ENCODE measurements around the gene TMPRSS13. TPM values are rescaled to one million over a fixed set of nuclear protein-coding genes. Genes with fewer than 3 reads are reported as not detected.

Gene TMPRSS13
- total RNA-seq, 1 donor from 2014 or later: 7.8 TPM

DNA sequence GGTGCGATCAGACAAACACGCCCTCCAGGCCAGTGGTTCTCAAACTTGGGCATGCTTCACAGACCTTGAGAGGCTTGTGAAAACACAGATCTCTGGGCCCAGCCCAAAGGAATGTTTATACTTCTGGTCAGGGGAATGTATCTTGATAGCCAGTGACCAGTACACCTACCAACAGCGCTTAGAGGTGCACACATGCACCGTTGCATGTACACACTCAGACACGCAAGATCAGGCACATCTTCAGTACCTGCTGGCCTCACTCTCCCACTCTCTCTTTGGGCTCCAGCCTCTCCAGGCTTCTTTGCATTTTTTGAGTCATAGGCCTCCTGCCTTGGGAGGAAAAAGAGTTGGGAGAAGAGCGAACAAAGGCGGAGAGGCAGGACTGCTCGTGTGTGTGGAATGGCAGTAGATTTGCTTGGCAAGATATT lies 41.0 kb downstream of the TMPRSS13 start:
- DNase-seq: no peak

DNA sequence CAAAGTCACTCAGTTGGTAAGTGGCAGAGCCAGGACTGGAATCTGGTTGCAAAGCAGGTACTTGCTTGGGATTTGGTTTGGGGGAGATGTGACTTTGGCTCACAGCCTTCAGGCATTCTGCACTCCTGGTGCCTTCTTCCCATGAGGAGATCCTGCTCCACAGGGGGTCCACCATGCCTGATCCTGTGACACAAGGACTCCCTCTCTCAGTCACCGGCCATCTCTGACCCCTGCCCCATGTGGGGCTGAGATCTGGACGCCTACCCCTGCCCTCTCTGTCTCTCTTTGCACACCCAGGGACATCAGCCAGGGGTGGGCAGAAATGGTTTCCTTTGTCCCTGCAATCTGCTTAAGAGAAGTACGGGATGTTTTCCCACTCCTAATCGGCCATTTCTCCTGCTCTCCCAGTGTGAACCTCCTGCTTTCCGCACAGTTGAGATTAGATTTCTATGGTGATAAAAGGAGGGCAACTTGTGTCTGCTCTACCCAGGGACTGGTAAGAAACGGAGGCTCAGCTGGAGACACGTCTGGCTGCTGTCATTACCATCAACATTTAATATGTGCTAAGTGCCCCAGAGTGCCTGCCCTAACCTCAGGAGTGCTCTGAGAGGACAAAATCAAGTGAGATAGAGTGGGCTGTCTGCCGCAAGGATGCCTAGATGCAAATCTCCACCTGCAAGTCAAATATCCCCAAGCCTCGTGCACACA lies 41.6 kb downstream of the TMPRSS13 start:
- DNase-seq: no peak

DNA sequence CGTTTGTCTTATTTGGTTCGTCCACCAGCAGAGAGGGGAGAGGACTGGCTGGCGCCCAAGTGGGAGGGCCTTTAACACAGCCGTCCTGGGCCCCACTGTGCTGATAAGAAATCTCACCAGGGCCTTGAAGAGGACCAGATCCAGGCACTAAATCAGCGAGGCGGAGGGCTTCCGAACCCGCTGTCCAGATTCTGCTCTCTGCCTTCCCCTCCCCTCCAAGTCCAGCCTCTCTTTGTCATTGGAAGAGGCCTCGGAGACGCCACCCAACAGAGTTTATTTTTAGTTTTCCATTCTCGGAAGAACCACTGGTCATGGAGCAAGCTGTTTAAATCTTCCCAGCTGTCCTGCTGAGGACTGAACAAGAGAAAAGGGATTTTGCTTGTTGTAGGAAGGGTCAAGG lies 43.4 kb downstream of the TMPRSS13 start:
- peak; percentile 86 for DNase-seq

DNA sequence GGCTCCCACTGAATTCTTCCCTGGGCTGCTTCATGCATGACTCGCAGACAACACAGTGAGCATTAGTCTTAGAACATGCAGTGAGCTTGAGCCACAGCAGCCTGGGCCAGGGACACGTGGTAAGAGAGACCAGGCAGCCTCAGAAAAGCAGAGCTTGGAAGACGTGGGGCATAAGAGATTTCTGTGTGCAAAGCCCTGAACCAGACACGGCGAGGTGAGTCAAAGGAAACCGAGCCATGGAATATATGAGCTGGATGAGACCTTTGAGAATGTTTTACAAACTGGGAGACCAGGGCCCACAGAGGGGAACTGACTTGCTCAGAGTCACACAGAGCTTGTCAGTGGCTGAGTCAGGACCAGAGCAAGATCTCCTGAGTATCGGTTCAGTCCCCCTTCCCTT lies 44.2 kb downstream of the TMPRSS13 start:
- no peak for DNase-seq

DNA sequence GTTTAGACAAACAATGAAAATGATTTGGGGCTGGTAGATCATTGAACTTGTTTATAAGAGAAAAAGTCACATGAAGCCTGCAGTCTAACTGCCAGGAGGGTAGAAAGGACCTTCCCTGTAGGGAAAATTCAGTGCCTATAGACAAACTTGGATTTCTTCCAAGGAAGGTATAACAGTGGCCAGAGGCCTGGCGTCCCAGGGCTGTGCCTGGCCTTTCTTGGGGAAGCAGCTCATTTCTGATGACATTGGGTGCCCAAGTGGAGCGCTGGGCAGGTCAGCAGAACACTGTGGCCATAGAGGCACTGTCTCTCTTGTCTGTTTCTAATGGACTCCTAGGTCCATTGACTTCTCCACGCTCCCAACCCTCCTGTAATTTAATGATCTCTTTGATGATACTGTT lies 46.1 kb downstream of the TMPRSS13 start:
- DNase-seq: no peak

DNA sequence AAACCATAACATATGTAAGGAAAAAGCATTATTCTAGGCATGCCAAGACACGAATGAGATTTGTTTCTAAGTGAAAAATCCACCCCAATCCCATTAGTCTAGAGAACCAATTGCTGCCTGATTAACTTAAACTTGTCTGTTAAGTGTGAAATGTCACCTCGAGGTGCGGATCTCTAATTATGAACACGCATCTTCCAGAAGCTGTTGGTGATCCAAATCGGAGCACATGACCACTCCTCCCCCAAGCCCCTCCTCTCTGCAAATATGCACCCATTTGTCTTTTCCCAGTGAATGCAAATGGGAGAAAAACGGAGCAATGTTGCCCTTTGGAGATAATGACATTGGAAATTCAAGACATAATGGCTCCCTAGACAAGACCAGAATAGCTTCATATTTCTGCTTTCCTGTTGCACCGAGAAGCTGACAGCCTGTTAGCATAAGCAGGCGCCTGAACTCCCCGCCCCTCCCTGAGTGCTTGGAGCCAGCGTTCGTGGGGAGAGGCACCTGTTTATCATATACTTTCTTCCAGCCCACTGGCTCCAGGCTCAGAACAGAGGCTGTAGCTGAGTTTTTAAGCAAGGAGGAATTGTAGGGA lies 46.8 kb downstream of the TMPRSS13 start:
- DNase-seq: no peak

DNA sequence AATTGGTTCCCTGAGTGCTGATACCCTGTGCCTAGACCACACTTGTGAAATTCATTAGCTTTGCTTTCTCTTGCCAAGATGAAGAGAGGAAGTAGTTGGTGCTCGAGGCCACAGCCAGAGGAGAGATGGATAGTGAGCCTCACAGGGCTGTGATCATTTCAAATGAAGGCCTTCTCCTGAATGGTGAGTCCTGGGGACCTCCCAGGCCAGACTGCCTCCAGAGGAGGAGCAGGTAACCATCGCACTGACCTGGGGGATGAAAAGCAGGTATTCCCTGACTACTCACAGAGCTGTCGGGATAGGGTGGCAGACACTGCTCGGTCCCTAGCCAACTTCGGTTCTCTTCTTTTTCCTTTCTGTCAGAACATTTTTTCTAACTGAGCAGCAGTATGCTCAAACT lies 48.0 kb downstream of the TMPRSS13 start:
- DNase-seq: no peak

DNA sequence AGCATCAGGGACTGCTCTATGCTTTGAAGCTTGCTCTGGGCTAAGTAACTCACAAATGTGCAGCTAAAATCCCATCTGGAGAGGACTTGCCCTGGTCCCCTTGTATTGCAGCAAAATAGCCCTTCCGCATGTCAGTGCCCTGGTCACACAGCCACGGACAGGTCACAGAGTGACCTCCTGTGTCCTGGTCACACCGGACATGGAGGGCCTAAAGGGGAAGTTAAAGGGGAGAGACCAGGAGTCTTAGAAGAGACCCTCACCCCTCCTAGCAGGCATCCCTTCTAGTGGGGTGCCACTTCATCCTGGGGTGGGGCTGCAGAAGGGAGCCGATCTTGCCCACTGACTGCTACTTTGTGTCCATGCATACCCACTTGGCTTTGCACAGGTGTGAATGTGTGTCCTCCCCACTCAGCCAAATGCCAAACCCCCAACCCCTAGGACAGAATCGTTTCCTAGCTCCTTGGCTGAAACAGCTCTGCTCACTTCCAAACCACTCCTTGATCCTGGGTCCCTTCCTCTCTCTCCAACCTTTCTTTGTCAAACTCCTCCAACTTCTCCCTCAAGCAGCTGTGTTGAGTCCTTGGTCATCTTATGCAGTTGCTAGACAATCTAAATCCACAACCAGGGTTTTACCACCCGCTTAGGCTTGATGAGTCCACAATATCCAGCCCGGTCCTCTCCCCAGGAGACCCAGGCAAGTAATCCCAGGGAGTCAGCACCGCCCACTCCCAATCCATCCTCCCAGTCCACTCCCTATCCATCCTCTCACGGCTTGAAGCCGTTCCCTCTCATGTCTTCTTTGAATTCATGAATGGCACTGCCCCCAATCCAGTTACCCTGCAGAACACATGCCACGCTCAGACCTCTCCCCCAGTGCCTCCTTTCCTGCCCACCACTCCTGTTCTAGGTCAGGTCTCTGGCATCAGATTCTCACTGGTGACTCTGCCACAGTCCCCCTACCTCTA lies 49.4 kb downstream of the TMPRSS13 start:
- no peak for DNase-seq

DNA sequence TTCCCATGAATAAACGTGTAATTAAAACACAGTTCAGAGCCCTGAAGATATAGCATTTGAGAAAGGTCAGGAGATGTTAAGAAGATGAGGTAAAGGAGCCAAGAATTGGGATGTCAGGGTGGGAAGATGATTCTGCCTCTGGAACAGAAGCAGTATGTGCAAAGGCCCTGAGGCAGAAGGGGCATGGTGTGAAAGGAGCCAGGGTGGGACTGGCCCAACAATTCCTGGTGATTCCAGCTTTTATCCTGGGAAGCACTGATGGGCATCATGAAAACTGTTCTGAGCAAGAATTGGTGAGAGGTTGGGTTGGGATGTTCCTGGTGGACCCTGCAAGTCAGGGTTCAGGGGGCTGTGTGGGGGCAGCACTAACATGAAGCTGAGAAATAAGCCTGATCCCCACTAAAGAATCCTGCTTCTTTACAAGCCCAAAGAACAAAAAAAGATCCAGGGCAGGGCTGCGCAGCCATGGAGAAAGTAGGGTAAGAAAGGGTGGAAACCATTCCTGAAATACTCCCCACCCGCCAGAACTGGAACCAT lies 50.2 kb downstream of the TMPRSS13 start:
- DNase-seq: no peak

DNA sequence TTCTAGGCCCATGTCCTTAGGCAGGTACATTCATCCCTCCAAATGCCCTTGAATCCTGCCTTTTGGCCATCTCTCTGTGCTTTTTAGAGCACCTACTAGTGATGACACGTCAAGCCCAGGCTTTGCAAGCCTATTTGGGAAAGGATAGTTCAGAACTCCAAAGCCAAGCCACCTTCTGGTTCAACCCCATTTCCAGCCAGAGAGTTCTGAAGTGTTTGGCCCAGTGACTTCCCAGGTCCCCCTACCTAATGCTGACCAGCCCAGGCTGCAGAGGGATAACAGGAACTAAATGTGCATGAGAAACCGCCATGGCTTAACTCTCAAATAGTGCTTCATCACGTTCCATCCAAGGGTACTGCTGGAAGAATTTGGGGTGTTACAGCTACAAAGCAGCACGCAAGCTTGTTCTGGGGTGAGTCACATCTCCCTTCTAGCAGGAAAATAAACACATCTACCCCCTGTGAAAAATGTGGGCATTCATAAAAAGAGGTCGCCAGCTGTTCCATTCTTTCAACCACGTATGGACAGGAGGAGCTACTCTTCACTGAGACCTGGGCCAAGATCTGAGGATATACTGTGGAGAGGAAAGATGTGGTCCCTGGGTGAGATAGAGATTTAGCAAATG lies 50.8 kb downstream of the TMPRSS13 start:
- no peak for DNase-seq

DNA sequence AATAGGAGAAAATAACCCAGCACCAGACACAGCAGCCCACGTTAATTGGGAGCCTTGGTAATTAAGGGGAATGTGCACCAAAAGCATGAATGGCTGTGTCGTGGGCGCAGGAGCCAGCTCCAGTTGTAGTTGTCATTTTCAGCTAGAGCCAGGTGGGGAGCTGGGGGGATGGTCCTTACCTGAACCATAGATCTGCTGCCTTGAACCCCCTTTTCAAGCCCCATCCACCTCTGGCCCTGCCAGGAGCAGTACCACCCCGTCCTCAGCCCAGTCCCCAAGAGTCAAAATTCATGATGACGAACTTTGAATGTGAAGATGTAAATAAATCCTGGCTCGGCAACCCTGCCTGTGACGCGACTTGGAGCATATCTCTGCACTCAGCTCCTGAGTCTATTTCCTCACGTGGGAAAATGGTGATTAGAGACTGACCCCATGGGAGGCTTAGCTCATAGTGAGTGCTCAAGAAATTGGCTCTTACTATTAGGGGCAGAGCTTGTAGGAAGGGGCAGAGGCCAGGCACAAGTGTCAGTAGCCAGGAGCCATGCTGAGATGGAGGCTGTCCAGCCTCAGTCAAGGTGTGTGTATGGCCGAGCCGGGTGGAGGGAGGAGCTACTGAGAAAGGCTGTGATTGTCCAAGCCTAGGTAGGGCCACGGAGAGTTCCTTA lies 52.0 kb downstream of the TMPRSS13 start:
- DNase-seq: peak; percentile 27

DNA sequence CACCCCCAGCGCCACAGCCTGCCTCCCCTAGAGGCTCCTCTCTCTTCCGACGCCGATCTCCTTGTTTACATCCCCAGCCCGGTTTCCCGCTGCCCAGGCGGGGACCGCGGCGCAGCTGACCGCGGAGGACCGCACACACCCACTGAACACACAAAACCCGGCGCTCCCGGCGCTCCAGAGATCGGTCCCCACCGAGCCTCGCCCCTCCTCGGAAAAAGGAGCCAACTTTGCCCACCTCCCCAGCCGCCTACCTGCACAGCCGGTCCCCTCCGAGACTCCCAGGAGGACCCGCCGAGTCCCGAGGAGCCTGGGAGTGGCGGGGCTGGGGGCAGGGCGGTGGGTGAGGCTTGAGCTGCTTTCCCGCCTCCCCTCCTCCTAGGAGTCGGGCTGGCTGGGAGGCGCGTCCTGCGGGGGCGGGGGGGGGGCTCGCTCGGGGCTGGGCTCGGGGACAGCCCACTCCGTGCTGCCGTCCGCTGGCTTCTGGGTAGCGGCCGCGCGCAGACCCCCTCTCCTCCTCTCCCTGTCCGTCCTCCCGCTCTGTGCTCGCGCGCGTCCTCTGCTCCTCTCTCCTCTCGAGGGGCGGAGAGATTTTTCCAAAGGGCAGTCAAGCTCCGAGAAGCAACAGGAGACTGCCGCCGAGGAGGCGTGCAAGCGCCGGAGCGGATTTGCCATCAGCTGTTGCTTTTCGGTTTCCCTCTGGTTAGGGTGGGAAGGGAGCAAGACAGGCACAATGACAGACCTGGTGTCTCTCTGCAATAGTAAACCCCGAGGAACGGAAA lies 52.7 kb downstream of the TMPRSS13 start, which contains the start of gene FXYD6:
TSS of gene FXYD6 (minus strand) at position 318 of the 779 bp plus-strand sequence. CDS start 33,882 bp downstream, outside the sequence.
- DNase-seq: peak; percentile 68

DNA sequence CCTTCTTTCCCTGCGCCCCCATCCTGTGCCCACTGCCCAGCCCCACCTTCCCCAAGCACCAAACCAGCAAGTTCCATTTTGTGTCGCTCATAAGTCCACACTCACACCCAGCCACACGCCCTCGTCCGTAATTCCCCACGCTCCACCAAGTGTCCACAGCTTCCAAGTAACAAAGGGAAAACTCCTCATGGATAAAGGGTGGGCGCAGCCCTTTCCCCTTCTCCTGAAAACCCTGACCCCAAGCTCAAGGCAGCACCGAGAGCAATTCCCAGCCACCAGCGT lies 53.2 kb downstream of the TMPRSS13 start:
- DNase-seq: no peak

DNA sequence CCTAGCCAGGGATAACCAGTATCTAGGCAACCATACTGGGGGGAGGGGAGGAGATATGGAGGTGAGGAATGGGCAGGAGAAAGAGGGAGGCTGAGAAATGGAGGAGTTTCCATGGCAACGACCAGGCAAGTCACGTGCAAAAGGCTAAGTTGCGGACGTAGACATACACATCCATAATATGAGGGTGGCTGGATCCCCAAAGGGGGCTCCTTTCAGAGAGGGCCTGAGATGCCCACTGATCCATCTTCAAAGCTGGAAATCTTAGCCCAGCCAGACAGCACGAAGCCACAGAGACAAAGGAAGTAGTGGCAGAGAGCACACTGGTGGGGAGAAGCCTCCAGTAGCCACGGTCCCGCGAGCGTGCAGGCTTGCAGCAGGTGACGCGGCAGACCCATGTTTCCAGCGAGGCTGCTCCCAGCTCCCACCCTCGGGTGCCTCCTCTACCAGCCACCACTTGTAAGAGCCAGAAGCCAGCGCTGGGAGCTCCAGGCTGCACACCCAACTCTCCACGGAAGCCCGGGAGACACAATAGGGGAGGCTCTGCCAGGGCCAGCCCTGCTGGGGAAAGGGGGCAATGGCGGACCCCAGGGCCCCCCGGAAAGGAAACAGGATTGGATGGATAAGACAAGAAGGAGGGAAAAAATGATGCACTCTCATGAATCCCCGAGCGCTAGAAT lies 53.7 kb downstream of the TMPRSS13 start:
- no peak for DNase-seq

DNA sequence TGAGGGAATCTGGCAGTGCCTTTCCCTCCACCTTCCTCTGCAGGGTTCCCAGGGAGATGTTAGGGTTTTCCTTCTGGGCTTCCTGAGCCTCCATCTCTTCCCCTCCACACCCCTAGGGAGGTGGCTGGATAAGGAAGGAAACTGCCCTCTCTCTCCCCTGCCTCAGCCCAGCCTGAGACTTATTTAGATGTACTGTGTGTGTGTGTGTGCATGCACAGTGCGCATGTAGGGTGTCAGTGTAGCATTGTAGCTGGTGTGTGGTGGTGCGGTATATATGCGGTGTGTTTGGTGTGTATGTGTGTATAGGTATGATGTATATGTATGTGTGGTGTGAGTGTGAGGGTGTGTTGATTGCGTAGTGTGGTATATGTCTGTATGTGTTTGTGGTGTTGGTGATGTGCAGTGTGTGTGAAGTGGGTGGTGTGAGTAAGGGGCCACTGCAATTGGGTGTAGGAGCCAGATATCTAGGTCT lies 54.3 kb downstream of the TMPRSS13 start:
- DNase-seq: no peak

DNA sequence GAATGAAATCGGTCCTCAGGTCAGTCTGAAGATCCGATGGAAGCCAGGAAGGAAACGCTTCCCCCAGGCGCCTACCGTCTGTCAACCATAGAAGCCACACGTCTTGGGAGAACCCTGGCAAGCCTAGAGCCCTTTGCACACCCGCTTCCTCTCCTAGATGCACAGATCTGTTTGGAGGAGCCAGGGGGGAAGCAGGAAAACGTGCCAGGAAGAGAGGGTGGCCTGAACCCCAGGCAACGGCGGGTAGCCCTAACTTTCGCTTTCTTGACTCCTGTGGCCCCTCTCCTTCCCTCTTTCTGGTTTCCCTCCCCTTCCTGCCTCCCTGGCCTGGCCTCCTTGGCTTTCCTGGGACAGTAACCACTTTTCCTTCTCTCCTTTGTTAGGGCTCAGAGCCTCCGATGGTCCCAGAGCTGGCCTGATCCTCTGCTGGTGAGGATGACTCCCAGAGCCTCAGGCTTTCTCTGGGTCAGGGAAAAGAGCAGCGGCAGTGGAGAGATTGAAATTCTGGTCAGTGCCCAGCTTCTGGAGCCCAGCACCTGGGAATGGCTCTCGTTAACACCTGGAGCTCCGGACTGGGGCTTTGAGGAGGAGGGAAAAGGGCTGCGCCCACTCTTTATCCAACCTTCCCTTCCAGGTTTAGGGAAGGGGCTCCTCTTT lies 54.8 kb downstream of the TMPRSS13 start:
- no peak for DNase-seq

DNA sequence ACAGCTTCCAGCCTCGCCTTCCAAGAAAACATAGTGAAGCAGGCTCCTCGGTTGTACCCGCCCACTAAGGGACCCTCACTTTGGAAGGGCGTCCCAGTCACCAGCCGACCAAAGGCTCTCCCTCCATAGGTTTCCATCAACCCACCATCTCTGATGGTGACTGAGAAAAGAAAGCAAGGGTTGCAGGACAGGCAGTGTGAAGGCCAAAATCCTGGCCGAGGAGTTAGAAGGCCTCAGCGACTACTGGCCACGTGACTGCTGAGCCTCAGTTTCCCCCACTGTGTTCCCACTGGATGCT lies 55.4 kb downstream of the TMPRSS13 start:
- no peak for DNase-seq

DNA sequence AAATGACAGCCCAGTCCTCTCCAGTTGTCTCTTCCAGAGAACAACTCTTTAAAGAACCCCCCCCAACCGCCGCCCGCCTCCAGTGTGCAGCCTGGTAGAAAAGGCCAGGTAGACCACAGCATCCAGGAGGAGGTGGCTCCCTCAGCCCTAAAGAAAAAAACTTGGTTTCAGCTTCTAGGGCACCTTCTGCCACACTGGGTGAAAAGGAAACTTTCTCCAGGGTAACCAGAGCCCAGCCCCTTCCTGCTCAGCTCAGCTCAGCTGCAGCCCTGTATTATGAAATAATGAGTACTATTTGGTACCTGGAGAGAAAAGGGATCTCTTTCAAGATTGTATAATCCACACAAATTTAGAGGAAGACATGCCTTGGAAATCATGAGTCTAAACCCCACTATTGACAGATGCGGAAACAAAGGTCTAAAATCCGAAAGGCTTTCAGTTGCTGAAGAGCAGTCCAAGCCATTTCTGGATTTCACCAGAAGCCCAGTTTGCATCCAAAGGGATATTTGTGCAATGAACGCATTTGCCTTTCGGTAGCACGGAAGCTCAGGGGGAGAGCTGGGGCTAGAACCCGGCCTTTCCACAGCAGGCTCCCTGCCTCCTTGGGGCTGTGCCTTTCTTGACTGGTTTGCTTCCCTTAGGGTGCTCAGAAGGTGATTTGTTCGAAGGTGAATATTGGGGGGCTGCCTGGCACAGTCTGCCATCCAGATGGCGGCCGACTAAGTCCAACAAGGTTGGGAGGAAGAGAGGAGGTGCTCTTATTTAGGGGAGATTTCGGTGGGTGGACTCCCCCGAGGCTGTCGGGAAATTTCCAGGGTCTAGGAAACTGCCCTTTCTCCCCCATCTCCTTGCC lies 56.0 kb downstream of the TMPRSS13 start:
- DNase-seq: no peak

DNA sequence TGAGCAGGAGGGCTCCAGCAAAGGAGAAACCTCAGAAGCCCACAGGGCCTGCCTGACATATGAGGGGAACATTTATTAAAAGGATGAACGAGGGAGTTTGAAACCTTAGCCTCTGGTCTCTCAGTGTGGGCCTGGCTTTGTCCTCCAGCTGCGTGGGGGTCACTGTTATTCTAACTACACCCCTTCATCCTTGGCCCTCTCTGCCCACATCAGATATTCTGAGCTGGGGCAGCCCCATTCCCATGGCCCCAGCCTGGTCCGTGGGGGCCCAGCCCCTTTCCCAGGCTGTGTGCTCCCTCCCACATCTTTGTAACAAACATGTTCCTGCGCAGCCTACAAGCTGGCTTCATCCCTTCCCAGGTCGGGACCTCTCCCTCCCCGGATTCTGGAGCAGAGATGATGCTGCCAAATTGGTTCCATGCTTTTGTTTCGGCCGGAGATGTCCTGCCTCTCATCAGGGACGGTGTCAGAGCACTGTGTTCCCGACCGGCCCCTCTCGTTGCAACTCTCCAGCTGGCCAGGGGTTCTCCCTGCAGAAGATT lies 56.7 kb downstream of the TMPRSS13 start:
- no peak for DNase-seq
